GM15510 (cell line): Measurements from ENCODE around the gene ZNF79.

Experiments used
- POLR2A ChIP-seq: IDR thresholded peaks from 3 replicates; pipeline ENCODE4 v1.6.1; 2011; ENCODE audit warnings: borderline replicate concordance; ENCODE audit not compliant: insufficient read length; ENCODE audit errors: extremely low read depth

ZNF79 gene

GRCh38 chr9:127437497-127438264, 13.5 kb downstream of the ZNF79 start:
- TF ChIP-seq POLR2A, result no peak

DNA sequence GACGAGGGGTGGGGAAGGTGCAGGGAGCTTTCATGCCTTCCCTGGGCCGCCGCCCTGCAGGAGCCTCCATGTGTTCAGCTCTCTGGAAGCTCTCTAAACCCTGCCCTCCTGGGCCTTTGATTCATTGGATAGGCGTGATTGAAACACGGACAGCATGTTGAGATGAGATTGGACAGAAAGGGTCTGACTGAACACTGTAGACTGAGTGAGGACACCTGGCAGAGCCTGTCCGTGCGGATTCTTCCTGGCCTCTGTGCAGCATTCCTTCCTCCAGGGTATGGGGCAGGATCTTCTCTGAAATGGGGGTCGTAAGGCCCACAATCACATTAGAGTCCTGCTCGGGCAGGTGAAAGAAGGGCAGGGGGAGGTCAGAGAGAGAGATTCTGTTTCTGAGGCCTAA, 14.2 kb downstream of the ZNF79 start:
- no peak for TF ChIP-seq POLR2A

DNA sequence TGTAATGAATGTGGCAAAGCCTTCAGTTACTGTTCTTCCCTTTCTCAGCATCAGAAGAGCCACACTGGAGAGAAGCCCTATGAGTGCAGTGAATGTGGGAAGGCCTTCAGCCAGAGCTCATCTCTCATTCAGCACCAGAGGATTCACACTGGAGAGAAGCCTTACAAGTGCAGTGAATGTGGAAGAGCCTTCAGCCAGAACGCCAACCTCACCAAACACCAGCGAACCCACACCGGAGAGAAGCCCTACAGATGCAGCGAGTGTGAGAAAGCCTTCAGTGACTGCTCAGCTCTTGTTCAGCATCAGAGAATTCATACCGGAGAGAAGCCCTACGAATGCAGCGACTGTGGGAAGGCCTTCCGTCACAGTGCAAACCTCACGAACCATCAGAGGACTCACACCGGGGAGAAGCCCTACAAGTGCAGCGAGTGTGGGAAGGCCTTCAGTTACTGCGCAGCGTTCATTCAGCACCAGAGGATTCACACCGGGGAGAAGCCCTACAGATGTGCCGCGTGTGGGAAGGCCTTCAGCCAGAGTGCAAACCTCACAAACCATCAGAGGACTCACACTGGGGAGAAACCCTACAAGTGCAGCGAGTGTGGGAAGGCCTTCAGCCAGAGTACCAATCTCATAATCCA, 20.2 kb downstream of the ZNF79 start:
- no peak for TF ChIP-seq POLR2A

DNA sequence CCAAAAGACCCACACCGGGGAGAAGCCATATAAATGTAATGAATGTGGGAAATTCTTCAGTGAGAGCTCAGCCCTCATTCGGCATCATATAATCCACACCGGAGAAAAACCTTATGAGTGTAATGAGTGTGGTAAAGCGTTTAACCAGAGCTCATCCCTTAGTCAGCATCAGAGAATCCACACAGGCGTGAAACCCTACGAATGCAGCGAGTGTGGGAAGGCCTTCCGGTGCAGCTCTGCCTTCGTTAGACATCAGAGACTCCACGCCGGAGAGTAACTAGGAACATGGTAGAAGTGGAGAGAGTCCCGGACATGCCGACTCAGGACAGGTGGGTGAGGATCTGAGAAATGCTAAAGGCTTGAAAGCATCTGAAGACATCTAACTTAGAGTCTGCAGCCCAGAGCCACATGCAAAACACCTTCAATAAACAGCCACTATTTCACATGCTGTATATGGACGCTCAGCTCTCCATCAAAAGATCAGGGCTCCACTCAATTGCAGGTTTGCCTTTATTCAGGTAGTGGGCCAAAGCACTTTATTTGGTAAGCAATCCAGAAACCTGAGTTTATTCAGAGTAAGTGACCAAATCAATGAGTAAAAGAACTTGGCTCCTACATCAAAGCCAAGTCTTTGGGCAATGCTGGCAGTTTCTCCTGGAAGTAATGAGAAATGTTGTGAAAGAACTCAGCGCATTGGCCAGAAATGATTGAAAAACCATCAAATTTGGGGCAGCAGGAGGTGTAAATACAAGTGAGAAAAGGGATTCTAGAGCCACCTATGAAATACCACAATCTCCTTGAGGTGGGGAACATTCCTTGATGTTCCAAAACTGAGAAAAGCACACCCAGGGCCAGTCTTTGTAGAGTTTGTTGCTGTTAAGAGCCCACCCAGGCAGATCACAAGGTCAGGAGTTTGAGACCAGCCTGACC, 21.0 kb downstream of the ZNF79 start:
- no peak for TF ChIP-seq POLR2A

- peak; percentile 41 for TF ChIP-seq POLR2A
These were observed 21.9 kb downstream of the ZNF79 start for GRCh38 chr9:127445851-127446712.

GRCh38 chr9:127446713-127447415, 22.7 kb downstream of the ZNF79 start:
- TF ChIP-seq POLR2A, result no peak

- peak; percentile 7 for TF ChIP-seq POLR2A
These were observed 23.4 kb downstream of the ZNF79 start for GRCh38 chr9:127447416-127448111.

GRCh38 chr9:127448112-127448805, 24.1 kb downstream of the ZNF79 start:
- TF ChIP-seq POLR2A, result no peak

GRCh38 chr9:127449332-127449966, 25.3 kb downstream of the ZNF79 start:
- no peak for TF ChIP-seq POLR2A

DNA sequence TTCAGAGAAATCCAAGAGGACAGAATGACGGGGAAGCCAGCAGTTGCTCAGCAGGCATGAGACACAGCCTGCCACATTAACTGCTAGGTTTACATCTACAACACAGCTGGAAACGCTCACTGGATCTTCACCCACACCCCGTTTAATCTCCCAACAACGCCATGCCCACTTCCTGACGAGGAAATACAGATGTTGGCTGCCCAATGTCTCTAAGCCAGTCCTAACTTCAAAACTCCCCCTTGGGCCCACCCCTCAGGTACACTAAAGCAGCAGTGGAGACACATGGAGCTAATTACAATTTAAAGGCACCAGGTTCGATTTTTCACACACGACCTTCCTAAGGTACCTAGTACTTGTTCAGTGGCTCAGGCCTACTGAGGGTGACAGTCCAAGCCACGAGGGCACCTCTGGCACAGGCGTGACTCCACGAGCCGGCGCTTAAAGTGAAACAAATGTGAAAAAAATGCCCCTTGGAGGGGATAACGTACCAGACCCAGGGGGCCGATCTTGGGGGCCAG, 26.1 kb downstream of the ZNF79 start:
- no peak for TF ChIP-seq POLR2A

- TF ChIP-seq POLR2A, result peak; percentile 99
These were observed 26.8 kb downstream of the ZNF79 start, which contains the start of the genes LRSAM1 and RPL12 for GRCh38 chr9:127450830-127451607. TSS of gene LRSAM1 (plus strand) at chr9:127451510. CDS start at chr9:127454528, 3,018 bp downstream. TSS of gene RPL12 (minus strand) at chr9:127451406. CDS start at chr9:127451317, 89 bp downstream.
